Stimulated activated CD4-positive, alpha-beta T cell treated with anti-CD3 and anti-CD28 coated beads, Interleukin-12 subunit alpha, Interleukin-12 subunit beta, amount 100 ng/mL, for 48 hours (primary cell): Measurements from ENCODE around the gene VPS37D.
"Not testable (repeated sequence)": the region's sequence is repeated elsewhere in the genome, so short reads cannot be mapped to it uniquely, and the experiment has no call there.

Experiments used
- DNase-seq, 3 donors: peaks; one replicate each; pipeline ENCODE4 v3.0.0-alpha.2; 2020; ENCODE audit warnings: low read depth in 2 of 3, low spot score in 1 of 3

The VPS37D gene

DNA sequence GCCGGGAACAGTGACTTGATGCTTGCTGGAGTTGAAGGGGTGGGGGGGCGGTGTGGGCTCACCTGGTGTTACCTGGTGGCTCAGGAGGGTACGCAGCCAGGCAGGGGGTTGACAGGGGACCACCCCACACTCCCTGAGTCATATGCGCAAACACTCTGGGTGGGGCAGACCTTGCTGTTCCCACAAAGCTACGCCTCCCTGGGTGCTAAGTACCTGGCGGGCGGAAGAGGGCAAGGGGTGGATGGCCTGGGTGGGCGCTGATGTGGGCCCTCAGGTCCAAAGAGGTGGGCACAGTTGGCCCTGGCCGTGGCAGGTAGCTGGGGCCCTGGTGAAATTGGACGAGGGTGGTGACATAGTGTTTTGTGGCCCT, 37.9 kb downstream of the VPS37D start:
- DNase-seq = no peak

- peak in 1 of 3 donors; percentile 36 for DNase-seq
Observed at GRCh38 chr7:73706126-73707044, 38.8 kb downstream of the VPS37D start.

DNA sequence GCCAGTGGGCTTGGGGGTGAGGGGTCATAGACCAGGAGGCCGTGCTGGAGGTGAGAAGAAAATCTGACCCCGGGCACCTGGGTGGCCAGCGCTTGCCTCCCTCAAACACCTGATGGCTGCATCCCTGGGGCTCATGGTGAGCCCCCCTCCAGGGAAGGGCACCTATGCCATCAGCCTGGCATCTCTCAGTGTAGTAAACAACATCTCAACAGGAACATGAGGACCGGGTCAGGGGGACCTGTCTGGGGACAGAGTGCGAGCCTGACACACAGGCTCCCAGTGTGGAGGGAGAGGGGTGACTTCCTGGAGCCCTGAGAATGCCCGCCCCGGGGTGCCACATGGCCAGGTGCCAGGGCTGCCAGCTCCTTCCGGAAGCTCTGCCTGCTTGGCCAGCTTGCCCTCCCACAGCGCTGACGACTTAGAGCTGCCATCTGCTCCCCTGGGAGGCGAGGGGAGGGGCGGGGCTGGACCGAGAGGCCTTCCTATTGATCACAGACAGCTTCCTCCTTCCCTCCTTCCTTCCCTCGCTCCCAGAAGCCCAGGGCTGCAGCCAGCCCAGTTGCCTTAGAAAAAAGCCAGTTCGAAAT, 39.5 kb downstream of the VPS37D start:
- no peak for DNase-seq

- no peak for DNase-seq
Observed at GRCh38 chr7:73708961-73709549, 41.4 kb downstream of the VPS37D start.

GRCh38 chr7:73712773-73713172, 45.1 kb downstream of the VPS37D start:
- no peak for DNase-seq

- DNase-seq = not testable (repeated sequence)
Observed at GRCh38 chr7:73713319-73713718, 45.7 kb downstream of the VPS37D start.

GRCh38 chr7:73715648-73716317, 48.2 kb downstream of the VPS37D start:
- peak; percentile 61 to 79 (median 65) for DNase-seq

- DNase-seq = no peak
Observed at GRCh38 chr7:73716318-73716890, 48.8 kb downstream of the VPS37D start.

- DNase-seq = no peak
Observed at GRCh38 chr7:73717025-73717807, 49.6 kb downstream of the VPS37D start.

GRCh38 chr7:73717991-73718405, 50.4 kb downstream of the VPS37D start:
- peak; percentile 63 to 75 (median 71) for DNase-seq

- no peak for DNase-seq
Observed at GRCh38 chr7:73718438-73718881, 50.8 kb downstream of the VPS37D start.

DNA sequence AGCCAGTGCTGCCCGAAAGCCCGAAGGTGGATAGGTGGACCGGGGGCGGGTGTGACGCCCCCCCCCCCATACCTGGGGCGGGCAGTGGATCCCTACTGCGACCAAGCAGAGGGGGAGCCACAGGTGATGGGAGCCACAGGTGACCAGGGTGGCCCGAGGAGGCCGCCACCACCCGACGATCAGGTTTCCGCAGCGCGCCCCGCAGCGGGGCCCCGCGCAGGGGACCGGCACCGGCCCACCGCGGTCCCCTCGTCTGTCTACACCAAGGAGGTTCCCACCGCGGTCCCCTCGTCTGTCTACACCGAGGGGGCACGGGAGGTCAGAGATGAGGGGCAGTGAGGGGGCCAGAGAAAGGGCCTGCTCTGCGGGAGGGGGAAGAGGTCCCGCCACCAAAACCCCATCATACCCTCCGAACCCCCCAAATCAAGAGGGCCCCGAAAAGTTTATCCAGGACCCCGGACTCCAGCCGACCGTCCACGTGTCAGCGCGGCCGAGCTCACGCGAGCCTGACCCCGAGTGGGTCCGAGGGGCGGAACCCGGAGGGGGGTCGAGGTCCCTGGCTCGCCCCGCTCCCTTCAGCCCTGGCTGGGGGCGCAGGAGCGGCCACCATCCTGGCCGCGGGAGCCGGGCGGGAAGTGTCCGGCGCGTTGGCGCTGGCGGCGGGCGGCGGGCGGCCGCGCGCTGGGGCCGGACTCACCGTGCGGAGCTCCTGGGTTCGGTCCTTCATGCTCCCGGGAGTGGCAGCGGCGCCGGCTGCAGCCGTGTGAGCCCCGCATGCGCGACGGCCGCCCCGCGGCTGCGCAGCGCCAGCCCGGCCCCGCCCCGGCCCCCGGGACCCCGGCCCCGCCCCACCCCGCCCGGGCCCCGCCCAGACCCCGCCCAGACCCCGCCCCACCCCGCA, 51.5 kb downstream of the VPS37D start, which contains the start of gene STX1A:
Gene STX1A, minus strand, starts transcription at position 765 of the 901 bp plus-strand sequence. Its CDS starts 38 bp downstream, at position 727.
- DNase-seq = peak; percentile 48 to 69 (median 55)

DNA sequence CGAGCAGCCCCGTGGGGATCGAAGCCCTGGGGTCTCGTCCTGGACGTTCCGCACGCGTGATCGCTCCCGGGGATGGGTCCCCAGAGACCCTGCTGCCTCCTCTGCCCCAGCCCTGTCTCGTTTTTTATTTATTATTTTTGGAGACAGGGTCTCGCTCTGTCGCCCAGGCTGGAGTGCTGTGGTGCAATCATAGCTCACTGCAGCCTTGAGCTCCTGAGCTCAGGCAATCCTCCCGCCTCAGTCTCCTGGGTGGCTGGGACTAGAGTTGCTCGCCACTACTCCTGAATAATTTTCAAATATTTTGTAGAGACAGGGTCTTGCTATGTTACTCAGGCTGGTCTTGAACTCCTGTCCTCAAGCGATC, 52.2 kb downstream of the VPS37D start:
- DNase-seq = no peak

- DNase-seq = not testable (repeated sequence)
Observed at GRCh38 chr7:73720443-73720842, 52.8 kb downstream of the VPS37D start.

- DNase-seq = no peak
Observed at GRCh38 chr7:73721377-73721817, 53.8 kb downstream of the VPS37D start.
